ENCODE results near the gene CLDN25. TPM values are rescaled to one million over a fixed set of nuclear protein-coding genes. Genes with fewer than 3 reads are reported as not detected.

The CLDN25 gene
- polyA plus RNA-seq, 1 donor (not counting 4 experiments of a cell fraction or from before 2014, with no cell fraction given) = not detected

DNA sequence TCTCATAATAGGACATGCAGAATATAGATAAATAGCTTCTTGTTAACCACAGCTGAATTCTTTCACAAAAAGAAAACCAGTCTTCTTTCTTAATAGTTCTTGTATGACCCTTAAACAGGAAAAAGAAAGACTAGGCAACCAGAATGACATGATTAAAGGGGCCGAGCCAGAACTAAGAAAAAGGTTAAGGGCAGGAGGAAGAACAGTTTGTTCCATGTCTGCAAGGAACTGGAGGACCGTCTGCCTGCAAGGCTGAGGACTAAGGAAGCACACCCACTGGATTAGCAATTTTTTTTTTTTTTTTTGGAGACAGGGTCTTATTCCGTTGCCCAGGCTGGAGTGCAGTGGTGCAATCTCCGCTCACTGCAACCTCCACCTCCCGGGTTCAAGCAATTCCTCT lies 47.5 kb upstream of the CLDN25 start:
- no peaks in the 10 kb centered on the region for H3K9me3 ChIP-seq (ENCODE audit: control insufficient read depth, low read depth, low read length)
- H3K4me3 ChIP-seq (ENCODE audit: control insufficient read depth in 2 of 3, extremely low read depth in 1 of 3, insufficient read depth in 2 of 3, low read depth in 1 of 3, low read length in 3 of 3) = no peak overlapping the region
- no peak overlapping the region for H3K27ac ChIP-seq (ENCODE audit: control insufficient read depth, insufficient read depth, low read length)
- TF ChIP-seq EZH2 (IDR thresholded peaks at IDR 0.05; ENCODE audit: low read length) = no peak
- TF ChIP-seq, protein P1, sequence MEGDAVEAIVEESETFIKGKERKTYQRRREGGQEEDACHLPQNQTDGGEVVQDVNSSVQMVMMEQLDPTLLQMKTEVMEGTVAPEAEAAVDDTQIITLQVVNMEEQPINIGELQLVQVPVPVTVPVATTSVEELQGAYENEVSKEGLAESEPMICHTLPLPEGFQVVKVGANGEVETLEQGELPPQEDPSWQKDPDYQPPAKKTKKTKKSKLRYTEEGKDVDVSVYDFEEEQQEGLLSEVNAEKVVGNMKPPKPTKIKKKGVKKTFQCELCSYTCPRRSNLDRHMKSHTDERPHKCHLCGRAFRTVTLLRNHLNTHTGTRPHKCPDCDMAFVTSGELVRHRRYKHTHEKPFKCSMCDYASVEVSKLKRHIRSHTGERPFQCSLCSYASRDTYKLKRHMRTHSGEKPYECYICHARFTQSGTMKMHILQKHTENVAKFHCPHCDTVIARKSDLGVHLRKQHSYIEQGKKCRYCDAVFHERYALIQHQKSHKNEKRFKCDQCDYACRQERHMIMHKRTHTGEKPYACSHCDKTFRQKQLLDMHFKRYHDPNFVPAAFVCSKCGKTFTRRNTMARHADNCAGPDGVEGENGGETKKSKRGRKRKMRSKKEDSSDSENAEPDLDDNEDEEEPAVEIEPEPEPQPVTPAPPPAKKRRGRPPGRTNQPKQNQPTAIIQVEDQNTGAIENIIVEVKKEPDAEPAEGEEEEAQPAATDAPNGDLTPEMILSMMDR (optimal IDR thresholded peaks at IDR 0.05 in 1 of 3, IDR thresholded peaks at IDR 0.05 in 1 of 3, conservative IDR thresholded peaks at IDR 0.05 in 1 of 3; ENCODE audit: extremely low read depth in 1 of 3, insufficient read depth in 2 of 3, low read length in 3 of 3) = no peak
- H3K4me2 ChIP-seq (ENCODE audit: control insufficient read depth, extremely low read depth, insufficient read depth, low read depth, low read length) = no peak overlapping the region
- no peak overlapping the region for H2AFZ ChIP-seq (ENCODE audit: control insufficient read depth, low read length)
- FAIRE-seq (no peak), DNase-seq (ENCODE audit: low read depth, low spot score) (no peak)
- no peaks in the 10 kb centered on the region for H3K9me1 ChIP-seq (ENCODE audit: control insufficient read depth, extremely low read depth, insufficient read depth, low read length)
- no peaks in the 10 kb centered on the region for H4K20me1 ChIP-seq (ENCODE audit: control insufficient read depth, extremely low read depth, insufficient read depth, low read length)
- dilution Hi-C loops (cut with MboI; ENCODE audit: extremely low pct_ligation_motif_present, low sequenced_read_pairs) = no loop called here
- peaks cover 5% of the 10 kb centered on the region in 2 experiments for H3K36me3 ChIP-seq (ENCODE audit: control insufficient read depth in 2 of 2, extremely low read depth in 1 of 2, insufficient read depth in 2 of 2, low read length in 2 of 2)
- no peaks in the 10 kb centered on the region for H3K79me2 ChIP-seq (ENCODE audit: control insufficient read depth, insufficient read depth, low read length)
- H3K27me3 ChIP-seq (ENCODE audit: control insufficient read depth, extremely low read depth, insufficient read depth, low read length) = no peaks in the 10 kb centered on the region
- H3K4me1 ChIP-seq (ENCODE audit: control insufficient read depth, extremely low read depth, insufficient read depth, low read length) = peaks cover 5% of the 10 kb centered on the region
- no peak overlapping the region for H3K9ac ChIP-seq (ENCODE audit: control insufficient read depth, extremely low read depth, insufficient read depth, low read length)

DNA sequence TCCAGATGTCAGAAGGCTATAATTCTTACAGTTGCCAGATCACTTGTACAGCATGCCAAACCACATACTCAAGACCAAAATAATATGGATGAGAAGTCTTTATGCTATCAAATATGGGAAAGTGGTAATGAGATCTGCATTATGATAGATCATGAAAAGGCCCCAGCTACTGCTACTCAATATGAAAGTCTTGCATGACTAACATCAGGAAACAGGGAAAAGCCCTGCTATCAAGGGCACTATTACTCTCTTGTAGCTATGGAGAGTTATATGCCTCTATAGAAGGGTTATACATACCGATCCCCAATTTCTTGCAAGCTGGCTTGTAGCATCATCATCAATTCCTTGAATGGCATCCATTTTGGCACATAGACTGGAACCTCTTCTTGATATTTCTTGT lies 43.3 kb upstream of the CLDN25 start:
- Histone ChIP-seq H3K4me1 (ENCODE audit: control insufficient read depth, extremely low read depth, insufficient read depth, low read length) (no peaks in the 10 kb centered on the region), H3K79me2 (ENCODE audit: control insufficient read depth, insufficient read depth, low read length) (no peaks in the 10 kb centered on the region), H3K36me3 (ENCODE audit: control insufficient read depth in 2 of 2, extremely low read depth in 1 of 2, insufficient read depth in 2 of 2, low read length in 2 of 2) (peaks cover 6 to 16% of the 10 kb centered on the region in 2 experiments), H3K9me3 (ENCODE audit: control insufficient read depth, low read depth, low read length) (no peaks in the 10 kb centered on the region), H3K27ac (ENCODE audit: control insufficient read depth, insufficient read depth, low read length) (no peak overlapping the region), H3K4me3 (ENCODE audit: control insufficient read depth in 2 of 3, extremely low read depth in 1 of 3, insufficient read depth in 2 of 3, low read depth in 1 of 3, low read length in 3 of 3) (no peak overlapping the region), H3K4me2 (ENCODE audit: control insufficient read depth, extremely low read depth, insufficient read depth, low read depth, low read length) (no peak overlapping the region), H3K27me3 (ENCODE audit: control insufficient read depth, extremely low read depth, insufficient read depth, low read length) (no peaks in the 10 kb centered on the region), H4K20me1 (ENCODE audit: control insufficient read depth, extremely low read depth, insufficient read depth, low read length) (no peaks in the 10 kb centered on the region), H3K9ac (ENCODE audit: control insufficient read depth, extremely low read depth, insufficient read depth, low read length) (no peak overlapping the region), H2AFZ (ENCODE audit: control insufficient read depth, low read length) (no peak overlapping the region), H3K9me1 (ENCODE audit: control insufficient read depth, extremely low read depth, insufficient read depth, low read length) (no peaks in the 10 kb centered on the region)
- TF ChIP-seq, protein P1 (optimal IDR thresholded peaks at IDR 0.05 in 1 of 3, IDR thresholded peaks at IDR 0.05 in 1 of 3, conservative IDR thresholded peaks at IDR 0.05 in 1 of 3; ENCODE audit: extremely low read depth in 1 of 3, insufficient read depth in 2 of 3, low read length in 3 of 3) = no peak
- FAIRE-seq (no peak), DNase-seq (ENCODE audit: low read depth, low spot score) (no peak)
- dilution Hi-C loops (cut with MboI; ENCODE audit: extremely low pct_ligation_motif_present, low sequenced_read_pairs) = no loop called here

Measured in keratinocyte (primary cell).